Measurements from ENCODE around the gene COLQ.
"Not testable (repeated sequence)": the region's sequence is repeated elsewhere in the genome, so short reads cannot be mapped to it uniquely, and the experiment has no call there.

Gene COLQ

DNA sequence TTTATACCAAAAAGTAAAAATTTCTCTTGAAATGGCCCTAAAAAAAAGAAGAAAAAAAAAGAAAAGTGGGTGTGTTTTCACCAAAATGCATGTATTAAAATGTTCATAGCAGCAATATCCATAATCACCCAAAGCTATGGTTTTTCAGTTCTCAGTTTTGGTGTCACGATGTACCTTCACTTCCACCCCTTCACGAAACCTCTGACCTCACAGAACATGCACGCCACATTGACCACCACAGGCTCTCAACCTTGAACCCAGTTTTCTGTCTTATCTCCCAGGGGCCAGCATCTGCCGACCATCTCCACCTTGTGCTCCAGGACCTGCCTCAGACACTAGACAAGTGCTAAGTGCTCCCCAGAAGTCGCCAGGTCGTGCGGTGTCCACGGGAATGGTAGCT is 30.4 kb downstream of the COLQ start:
- CTCF ChIA-PET: no interaction called here

DNA sequence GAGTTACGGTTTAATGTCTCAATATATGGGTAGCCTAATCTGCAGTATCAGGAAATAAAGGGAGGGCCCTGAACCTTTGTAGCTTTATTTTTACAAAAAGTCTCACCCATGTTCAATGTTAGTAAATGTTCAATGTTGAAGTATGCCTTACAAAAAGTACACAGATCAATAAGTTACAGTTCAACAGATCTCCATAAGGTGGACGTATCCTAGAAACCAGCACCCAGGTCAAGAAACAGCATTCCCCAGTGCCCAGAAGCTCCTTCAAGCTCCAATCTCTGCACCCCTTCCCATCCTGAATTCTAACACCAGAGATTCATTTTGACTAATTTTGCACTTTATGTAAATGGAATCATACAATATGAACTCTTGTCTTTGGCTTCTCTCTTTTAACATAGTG is 31.3 kb downstream of the COLQ start:
- ChIA-PET POLR2A (no interaction called here), CTCF (no interaction called here)
- DNase-seq (ENCODE audit: low read depth, low spot score): no peak

More for the DNA sequence above, 30.4 kb downstream of the COLQ start:
- H3K4me3 ChIP-seq (ENCODE audit: low read depth, low read length): no peak overlapping the region
- POLR2A ChIA-PET: no interaction called here
- TF ChIP-seq, protein P1, sequence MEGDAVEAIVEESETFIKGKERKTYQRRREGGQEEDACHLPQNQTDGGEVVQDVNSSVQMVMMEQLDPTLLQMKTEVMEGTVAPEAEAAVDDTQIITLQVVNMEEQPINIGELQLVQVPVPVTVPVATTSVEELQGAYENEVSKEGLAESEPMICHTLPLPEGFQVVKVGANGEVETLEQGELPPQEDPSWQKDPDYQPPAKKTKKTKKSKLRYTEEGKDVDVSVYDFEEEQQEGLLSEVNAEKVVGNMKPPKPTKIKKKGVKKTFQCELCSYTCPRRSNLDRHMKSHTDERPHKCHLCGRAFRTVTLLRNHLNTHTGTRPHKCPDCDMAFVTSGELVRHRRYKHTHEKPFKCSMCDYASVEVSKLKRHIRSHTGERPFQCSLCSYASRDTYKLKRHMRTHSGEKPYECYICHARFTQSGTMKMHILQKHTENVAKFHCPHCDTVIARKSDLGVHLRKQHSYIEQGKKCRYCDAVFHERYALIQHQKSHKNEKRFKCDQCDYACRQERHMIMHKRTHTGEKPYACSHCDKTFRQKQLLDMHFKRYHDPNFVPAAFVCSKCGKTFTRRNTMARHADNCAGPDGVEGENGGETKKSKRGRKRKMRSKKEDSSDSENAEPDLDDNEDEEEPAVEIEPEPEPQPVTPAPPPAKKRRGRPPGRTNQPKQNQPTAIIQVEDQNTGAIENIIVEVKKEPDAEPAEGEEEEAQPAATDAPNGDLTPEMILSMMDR (IDR thresholded peaks at IDR 0.05; ENCODE audit: insufficient read depth, low read length, missing control alignments): no peak
- DNase-seq (ENCODE audit: low read depth, low spot score): no peak

DNA sequence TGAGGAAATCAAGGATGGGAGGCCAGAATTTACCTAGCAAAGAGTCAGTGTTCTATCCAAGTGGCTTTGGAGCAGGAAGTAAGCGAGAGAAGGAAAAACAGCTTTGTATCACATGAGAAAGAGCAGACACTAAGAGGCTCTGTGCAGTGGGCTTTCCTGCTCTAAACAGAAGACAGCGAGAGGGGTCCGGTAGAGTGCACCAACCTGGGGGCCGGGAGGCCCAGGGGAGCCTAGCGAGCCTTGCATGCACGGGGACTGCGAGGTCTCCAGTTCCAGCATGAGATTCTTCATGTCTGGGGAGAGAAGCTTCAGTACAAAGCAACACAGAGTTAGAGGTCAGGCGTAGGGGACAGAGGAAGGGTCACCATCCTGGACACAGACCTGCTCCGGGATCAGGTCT is 33.5 kb downstream of the COLQ start:
- DNase-seq (ENCODE audit: low read depth, low spot score): no peak
- no peak overlapping the region for H3K4me3 ChIP-seq (ENCODE audit: low read depth, low read length)
- TF ChIP-seq, protein P1 (IDR thresholded peaks at IDR 0.05; ENCODE audit: insufficient read depth, low read length, missing control alignments): no peak
- ChIA-PET CTCF (no interaction called here), POLR2A (no interaction called here)

More for the DNA sequence above, 31.3 kb downstream of the COLQ start:
- no peak overlapping the region for H3K4me3 ChIP-seq (ENCODE audit: low read depth, low read length)
- TF ChIP-seq, protein P1 (IDR thresholded peaks at IDR 0.05; ENCODE audit: insufficient read depth, low read length, missing control alignments): no peak

DNA sequence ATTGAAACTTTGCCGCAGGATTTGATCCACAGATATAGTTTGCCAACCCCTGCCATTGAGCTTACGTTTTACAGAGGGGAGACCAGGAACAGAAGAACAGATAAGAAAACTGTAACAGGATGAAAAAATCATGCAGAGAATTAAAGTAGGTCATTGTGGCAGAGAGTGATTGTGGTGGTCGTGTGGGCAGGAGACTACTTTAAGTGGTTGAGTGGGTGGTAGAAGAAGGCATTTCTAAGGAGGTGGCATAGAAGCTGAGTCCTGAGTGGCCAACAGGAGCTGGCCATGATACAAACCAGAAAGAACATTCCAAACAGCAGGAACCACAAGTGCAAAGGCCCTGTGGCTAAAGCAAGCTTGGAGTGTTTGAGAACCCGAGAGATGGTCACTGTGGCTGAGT is 34.5 kb downstream of the COLQ start:
- ChIA-PET CTCF (no interaction called here), POLR2A (no interaction called here)
- DNase-seq (ENCODE audit: low read depth, low spot score): no peak
- no peak overlapping the region for H3K4me3 ChIP-seq (ENCODE audit: low read depth, low read length)
- TF ChIP-seq, protein P1 (IDR thresholded peaks at IDR 0.05; ENCODE audit: insufficient read depth, low read length, missing control alignments): no peak

DNA sequence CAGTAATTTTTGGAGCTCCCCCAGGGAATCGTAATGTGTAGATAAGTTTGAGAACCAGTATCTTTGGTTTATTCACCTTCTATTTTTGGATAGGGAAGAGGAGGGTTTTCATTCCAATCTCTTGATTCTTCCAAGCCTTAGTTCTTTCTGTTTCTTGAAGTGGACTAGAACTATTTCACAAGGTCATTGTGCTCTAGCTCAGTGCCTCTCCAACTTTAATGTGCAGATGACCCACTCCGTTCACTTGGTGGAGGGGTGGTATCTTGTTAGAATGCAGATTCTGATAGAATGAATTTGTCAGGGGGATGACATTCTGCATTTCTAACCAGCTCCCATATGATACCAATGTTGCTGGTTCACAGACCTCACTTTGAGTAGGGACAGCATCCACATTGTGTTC is 35.5 kb downstream of the COLQ start:
- TF ChIP-seq, protein P1 (IDR thresholded peaks at IDR 0.05; ENCODE audit: insufficient read depth, low read length, missing control alignments): no peak
- ChIA-PET POLR2A (no interaction called here), CTCF (no interaction called here)
- no peak overlapping the region for H3K4me3 ChIP-seq (ENCODE audit: low read depth, low read length)
- no peak for DNase-seq (ENCODE audit: low read depth, low spot score)

DNA sequence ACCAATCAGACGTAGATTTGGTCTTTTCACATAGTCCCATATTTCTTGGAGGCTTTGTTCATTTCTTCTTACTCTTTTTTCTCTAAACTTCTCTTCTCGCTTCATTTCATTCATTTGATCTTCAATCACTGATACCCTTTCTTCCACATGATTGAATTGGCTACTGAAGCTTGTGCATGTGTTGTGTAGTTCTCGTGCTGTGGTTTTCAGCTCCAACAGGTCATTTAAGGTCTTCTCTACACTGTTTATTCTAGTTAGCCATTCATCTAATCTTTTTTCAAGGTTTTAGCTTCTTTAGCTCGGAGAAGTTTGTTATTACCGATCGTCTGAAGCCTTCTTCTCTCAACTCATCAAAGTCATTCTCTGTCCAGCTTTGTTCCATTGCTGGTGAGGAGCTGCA is 37.0 kb downstream of the COLQ start:
- DNase-seq (ENCODE audit: low read depth, low spot score); CTCF ChIA-PET; H3K4me3 ChIP-seq (ENCODE audit: low read depth, low read length); POLR2A ChIA-PET: not testable (repeated sequence)

DNA sequence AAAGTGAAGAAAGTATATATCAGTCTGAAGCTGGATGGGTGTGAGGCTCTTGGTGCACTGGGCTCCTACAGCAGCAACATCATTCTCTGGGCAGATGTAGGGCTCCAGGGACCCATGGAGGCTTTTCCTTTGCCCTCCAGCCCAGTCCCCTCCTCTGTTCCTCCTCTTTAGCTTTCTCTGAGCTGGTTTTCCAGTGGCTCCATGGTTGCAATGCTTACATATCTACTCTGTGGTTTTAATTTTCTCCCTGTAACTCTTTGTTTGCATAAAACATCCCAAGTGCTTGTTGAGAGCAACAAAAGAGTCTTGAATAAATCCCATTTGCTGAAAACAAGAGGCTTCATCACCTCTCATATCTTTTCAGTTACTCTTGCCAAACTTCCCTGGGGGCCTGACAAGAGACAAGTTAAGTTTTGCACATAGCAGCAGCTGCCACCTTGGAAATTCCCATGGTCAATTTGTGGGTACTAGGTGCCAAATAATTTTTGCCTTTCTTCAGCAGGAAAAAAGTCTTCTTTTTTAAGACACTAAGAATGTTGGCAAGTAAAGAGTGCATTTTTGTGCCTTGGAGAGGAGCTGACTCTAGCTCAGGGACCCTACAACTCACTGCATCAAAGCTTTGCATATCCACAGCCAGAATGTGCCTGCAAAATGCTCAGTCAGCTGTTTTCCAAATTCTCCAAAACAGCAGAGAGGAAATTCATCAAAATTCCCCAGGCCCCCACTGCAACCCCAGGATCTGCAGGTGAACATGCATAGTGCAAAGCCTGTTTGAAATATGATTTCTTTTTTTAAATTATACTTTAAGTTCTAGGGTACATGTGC is 41.9 kb downstream of the COLQ start:
- no peak overlapping the region for H3K4me3 ChIP-seq (ENCODE audit: low read depth, low read length)
- CTCF ChIA-PET: no interaction called here
- POLR2A ChIA-PET: no interaction called here
- DNase-seq (ENCODE audit: low read depth, low spot score): no peak
- TF ChIP-seq, protein P1 (IDR thresholded peaks at IDR 0.05; ENCODE audit: insufficient read depth, low read length, missing control alignments): no peak
